OCI-LY7 (cell line): ENCODE results near the gene KCNQ4. TPM values are rescaled to one million over a fixed set of nuclear protein-coding genes. Genes with fewer than 3 reads are reported as not detected.

ENCODE experiments used
- BruUV-seq: library from RNA; stranded (reverse); fragments of 400-500 nt; replicated peaks from 2 replicates; lab custom pipeline; 2021; lab: Mats Ljungman, UMichigan
- CTCF ChIA-PET: fragments of 300-600 bp; sonication (Branson Sonifier 250); formaldehyde crosslinking; loops from one replicate; lab custom pipeline; 2022; ENCODE audit warnings: antibody characterized with exemption; ENCODE audit not compliant: unreplicated experiment; lab: Charles Lee
- POLR2A ChIA-PET: fragments of 300-600 bp; sonication (Branson Sonifier 250); formaldehyde crosslinking; loops from one replicate; lab custom pipeline; 2022; ENCODE audit warnings: antibody characterized with exemption; lab: Charles Lee
- DNase-seq: peaks from one replicate; pipeline ENCODE4 v3.0.0-alpha.2; 2015; ENCODE audit warnings: low spot score
- H2AFZ ChIP-seq: fragments of 200-600 bp; sonication (generic), shearing (Covaris generic); 2 replicates; pipeline ENCODE4 v1.6.1; 2014; ENCODE audit warnings: mild to moderate bottlenecking, antibody characterized with exemption, low read length, moderate library complexity
- H3K27ac ChIP-seq: fragments of 200-600 bp; sonication (generic); 2 replicates; pipeline ENCODE4 v1.5.1; 2014; ENCODE audit warnings: mixed run types, low read depth, mild to moderate bottlenecking, moderate library complexity, low read length, inconsistent platforms; ENCODE audit not compliant: poor library complexity, severe bottlenecking
- H3K36me3 ChIP-seq: fragments of 200-600 bp; sonication (generic); 2 replicates; pipeline ENCODE4 v1.6.1; 2014; ENCODE audit warnings: mild to moderate bottlenecking, antibody characterized with exemption, low read length, moderate library complexity, mixed read lengths; ENCODE audit not compliant: insufficient read depth
- H3K4me1 ChIP-seq: fragments of 200-600 bp; sonication (generic); 2 replicates; pipeline ENCODE4 v1.5.1; 2014; ENCODE audit warnings: mild to moderate bottlenecking, low read length; ENCODE audit not compliant: insufficient read depth, poor library complexity, severe bottlenecking
- H3K4me2 ChIP-seq: fragments of 200-600 bp; sonication (generic); 2 replicates; pipeline ENCODE4 v1.6.1; 2014; ENCODE audit warnings: mild to moderate bottlenecking, low read length
- H3K4me3 ChIP-seq: fragments of 200-600 bp; sonication (generic); 2 replicates; pipeline ENCODE4 v1.5.1; 2014; ENCODE audit warnings: mild to moderate bottlenecking, low read depth, low read length; ENCODE audit not compliant: poor library complexity, severe bottlenecking
- H3K79me2 ChIP-seq: fragments of 200-600 bp; sonication (generic); 2 replicates; pipeline ENCODE4 v1.6.1; 2016; ENCODE audit warnings: low read depth, mild to moderate bottlenecking, low read length, moderate library complexity, mixed read lengths; ENCODE audit not compliant: insufficient read depth
- H3K9me2 ChIP-seq: fragments of 200-600 bp; sonication (generic); 2 replicates; pipeline ENCODE4 v1.6.1; 2016; ENCODE audit warnings: mild to moderate bottlenecking, low read length, mixed read lengths; ENCODE audit not compliant: insufficient read depth
- H3K9me3 ChIP-seq: fragments of 200-600 bp; sonication (generic); 2 replicates; pipeline ENCODE4 v1.6.1; 2014; ENCODE audit warnings: mild to moderate bottlenecking, mixed run types, low read length, mixed read lengths
- H4K20me1 ChIP-seq: fragments of 200-600 bp; sonication (generic); 2 replicates; pipeline ENCODE4 v1.6.1; 2014; ENCODE audit warnings: mild to moderate bottlenecking, antibody characterized with exemption, low read length, moderate library complexity, mixed read lengths; ENCODE audit not compliant: insufficient read depth
- CTCF ChIP-seq: fragments of 200-600 bp; sonication (generic); conservative IDR thresholded peaks from 2 replicates; pipeline ENCODE4 v1.5.1; 2014; ENCODE audit warnings: mild to moderate bottlenecking, antibody characterized with exemption, low read length, moderate library complexity, mixed read lengths
- EZH2phosphoT487 ChIP-seq: fragments of 200-600 bp; sonication (generic); IDR thresholded peaks from 2 replicates; pipeline ENCODE4 v1.6.1; 2018; ENCODE audit warnings: low read depth, borderline replicate concordance, mild to moderate bottlenecking, mixed run types, antibody characterized with exemption, low read length, moderate library complexity, mixed read lengths
- intact Hi-C: fragments of 100-400 bp; cut with micrococcal nuclease; formaldehyde crosslinking; loops from one replicate; pipeline ENCODE4 v1.10.0; 2022; ENCODE audit not compliant: unreplicated experiment
- total RNA-seq, 2 experiments: library from RNA; depleted of rRNA in 1 of 2; stranded (reverse); fragments of >200 nt in 1 of 2; shearing (Covaris generic) in 1 of 2; gene quantifications; 2 replicates each; pipeline ENCODE4 v1.2.3, GENCODE V29; 2014 to 2022

Gene KCNQ4
- total RNA-seq, 2 experiments from 2014 or later: 0.16 to 0.49 TPM

- TF ChIP-seq CTCF: no peak
- TF ChIP-seq EZH2phosphoT487: no peak
- BruUV-seq: no TSS peak
- Histone ChIP-seq H3K4me2 (no peak overlapping the region), H3K9me3 (no peaks in the 10 kb centered on the region), H4K20me1 (no peaks in the 10 kb centered on the region), H2AFZ (no peak overlapping the region), H3K4me3 (no peak overlapping the region), H3K4me1 (no peaks in the 10 kb centered on the region), H3K79me2 (no peaks in the 10 kb centered on the region), H3K36me3 (no peaks in the 10 kb centered on the region), H3K9me2 (no peaks in the 10 kb centered on the region), H3K27ac (no peak overlapping the region)
- no peak for DNase-seq
- ChIA-PET CTCF (no interaction called here), POLR2A (interaction anchor here (0.6 kb wide), 1 partner anchor 131 kb away, joined by 3 read pairs; no protein-coding TSS in a partner anchor)
- intact Hi-C loops: no loop called here
Observed at GRCh38 chr1:40787737-40788560, 4.4 kb downstream of the KCNQ4 start.

GRCh38 chr1:40788561-40789341 lies 5.2 kb downstream of the KCNQ4 start:
- CTCF ChIA-PET: no interaction called here
- no peak overlapping the region for H2AFZ ChIP-seq
- DNase-seq: no peak
- no peaks in the 10 kb centered on the region for H3K79me2 ChIP-seq
- H4K20me1 ChIP-seq: no peaks in the 10 kb centered on the region
- no peak overlapping the region for H3K27ac ChIP-seq
- no peak for TF ChIP-seq EZH2phosphoT487
- TF ChIP-seq CTCF: no peak
- intact Hi-C loops: no loop called here
- no peaks in the 10 kb centered on the region for H3K36me3 ChIP-seq
- H3K9me3 ChIP-seq: no peaks in the 10 kb centered on the region
- no peaks in the 10 kb centered on the region for H3K4me1 ChIP-seq
- no peak overlapping the region for H3K4me3 ChIP-seq
- no TSS peak for BruUV-seq
- H3K4me2 ChIP-seq: no peak overlapping the region
- POLR2A ChIA-PET: no interaction called here
- no peaks in the 10 kb centered on the region for H3K9me2 ChIP-seq

GRCh38 chr1:40789342-40789598 lies 5.7 kb downstream of the KCNQ4 start:
- no peak for DNase-seq
- Histone ChIP-seq H3K9me3 (no peaks in the 10 kb centered on the region), H3K4me3 (no peak overlapping the region), H3K9me2 (no peaks in the 10 kb centered on the region), H3K27ac (no peak overlapping the region), H2AFZ (no peak overlapping the region), H3K79me2 (no peaks in the 10 kb centered on the region), H3K36me3 (no peaks in the 10 kb centered on the region), H4K20me1 (no peaks in the 10 kb centered on the region), H3K4me2 (no peak overlapping the region), H3K4me1 (no peaks in the 10 kb centered on the region)
- POLR2A ChIA-PET: no interaction called here
- CTCF ChIA-PET: no interaction called here
- TF ChIP-seq CTCF: no peak
- no peak for TF ChIP-seq EZH2phosphoT487
- BruUV-seq: no TSS peak
- intact Hi-C loops: no loop called here
